ENCODE measurements around the gene OSBPL1A. TPM values are rescaled to one million over a fixed set of nuclear protein-coding genes. Genes with fewer than 3 reads are reported as not detected.

Gene OSBPL1A
- total RNA-seq, 1 experiment from 2014 or later = 53.1 TPM

DNA sequence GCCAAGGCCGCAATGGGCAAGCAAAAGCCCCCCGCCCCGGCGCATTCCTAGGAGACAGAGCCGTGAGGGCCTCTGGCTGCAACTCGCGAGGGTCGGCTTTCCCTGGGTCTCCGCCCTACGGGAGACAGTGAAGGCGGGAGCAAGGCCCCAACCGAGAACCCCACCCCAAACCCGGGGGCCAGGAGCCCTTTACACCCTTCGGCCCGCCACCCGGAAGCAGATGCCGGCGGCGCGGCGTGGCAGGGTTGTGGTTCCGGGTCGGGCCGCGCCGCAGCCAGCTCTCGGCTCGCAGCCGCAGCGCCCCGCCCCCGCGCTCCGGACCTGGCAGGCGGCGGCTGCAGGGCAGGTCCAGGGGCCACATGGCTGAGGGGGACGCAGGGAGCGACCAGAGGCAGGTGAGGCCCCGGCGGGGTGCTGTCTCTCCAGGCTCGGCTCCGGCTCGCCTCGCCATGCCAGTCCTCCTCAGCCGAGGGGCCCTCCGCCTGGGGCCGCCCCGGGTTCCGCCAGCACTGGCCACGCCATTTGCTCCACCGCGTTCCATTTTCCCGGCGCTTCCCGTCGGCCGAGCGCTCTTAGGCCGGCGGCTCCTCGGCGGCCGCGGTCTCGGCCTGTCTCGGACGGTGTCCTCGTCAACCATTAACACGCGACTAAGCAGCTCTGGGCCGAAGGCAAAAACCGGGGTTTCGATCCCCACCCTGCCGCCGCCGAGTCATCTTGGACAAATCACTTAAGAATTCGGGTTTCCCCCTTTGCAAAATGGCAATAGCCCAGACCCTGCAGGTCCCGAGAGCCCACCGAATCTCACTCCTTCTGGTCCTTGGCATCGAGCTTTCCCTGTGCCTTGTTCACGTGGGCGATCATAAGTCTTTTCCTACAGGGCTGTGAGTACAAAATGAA, 29.0 kb upstream of the OSBPL1A start, which contains the start of gene IMPACT (continued):
- TF ChIP-seq, protein P1, sequence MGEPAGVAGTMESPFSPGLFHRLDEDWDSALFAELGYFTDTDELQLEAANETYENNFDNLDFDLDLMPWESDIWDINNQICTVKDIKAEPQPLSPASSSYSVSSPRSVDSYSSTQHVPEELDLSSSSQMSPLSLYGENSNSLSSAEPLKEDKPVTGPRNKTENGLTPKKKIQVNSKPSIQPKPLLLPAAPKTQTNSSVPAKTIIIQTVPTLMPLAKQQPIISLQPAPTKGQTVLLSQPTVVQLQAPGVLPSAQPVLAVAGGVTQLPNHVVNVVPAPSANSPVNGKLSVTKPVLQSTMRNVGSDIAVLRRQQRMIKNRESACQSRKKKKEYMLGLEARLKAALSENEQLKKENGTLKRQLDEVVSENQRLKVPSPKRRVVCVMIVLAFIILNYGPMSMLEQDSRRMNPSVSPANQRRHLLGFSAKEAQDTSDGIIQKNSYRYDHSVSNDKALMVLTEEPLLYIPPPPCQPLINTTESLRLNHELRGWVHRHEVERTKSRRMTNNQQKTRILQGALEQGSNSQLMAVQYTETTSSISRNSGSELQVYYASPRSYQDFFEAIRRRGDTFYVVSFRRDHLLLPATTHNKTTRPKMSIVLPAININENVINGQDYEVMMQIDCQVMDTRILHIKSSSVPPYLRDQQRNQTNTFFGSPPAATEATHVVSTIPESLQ (CRISPR knock-in tag; IDR thresholded peaks at IDR 0.05) = no peak
- TF ChIP-seq, protein P2, sequence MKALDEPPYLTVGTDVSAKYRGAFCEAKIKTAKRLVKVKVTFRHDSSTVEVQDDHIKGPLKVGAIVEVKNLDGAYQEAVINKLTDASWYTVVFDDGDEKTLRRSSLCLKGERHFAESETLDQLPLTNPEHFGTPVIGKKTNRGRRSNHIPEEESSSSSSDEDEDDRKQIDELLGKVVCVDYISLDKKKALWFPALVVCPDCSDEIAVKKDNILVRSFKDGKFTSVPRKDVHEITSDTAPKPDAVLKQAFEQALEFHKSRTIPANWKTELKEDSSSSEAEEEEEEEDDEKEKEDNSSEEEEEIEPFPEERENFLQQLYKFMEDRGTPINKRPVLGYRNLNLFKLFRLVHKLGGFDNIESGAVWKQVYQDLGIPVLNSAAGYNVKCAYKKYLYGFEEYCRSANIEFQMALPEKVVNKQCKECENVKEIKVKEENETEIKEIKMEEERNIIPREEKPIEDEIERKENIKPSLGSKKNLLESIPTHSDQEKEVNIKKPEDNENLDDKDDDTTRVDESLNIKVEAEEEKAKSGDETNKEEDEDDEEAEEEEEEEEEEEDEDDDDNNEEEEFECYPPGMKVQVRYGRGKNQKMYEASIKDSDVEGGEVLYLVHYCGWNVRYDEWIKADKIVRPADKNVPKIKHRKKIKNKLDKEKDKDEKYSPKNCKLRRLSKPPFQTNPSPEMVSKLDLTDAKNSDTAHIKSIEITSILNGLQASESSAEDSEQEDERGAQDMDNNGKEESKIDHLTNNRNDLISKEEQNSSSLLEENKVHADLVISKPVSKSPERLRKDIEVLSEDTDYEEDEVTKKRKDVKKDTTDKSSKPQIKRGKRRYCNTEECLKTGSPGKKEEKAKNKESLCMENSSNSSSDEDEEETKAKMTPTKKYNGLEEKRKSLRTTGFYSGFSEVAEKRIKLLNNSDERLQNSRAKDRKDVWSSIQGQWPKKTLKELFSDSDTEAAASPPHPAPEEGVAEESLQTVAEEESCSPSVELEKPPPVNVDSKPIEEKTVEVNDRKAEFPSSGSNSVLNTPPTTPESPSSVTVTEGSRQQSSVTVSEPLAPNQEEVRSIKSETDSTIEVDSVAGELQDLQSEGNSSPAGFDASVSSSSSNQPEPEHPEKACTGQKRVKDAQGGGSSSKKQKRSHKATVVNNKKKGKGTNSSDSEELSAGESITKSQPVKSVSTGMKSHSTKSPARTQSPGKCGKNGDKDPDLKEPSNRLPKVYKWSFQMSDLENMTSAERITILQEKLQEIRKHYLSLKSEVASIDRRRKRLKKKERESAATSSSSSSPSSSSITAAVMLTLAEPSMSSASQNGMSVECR (CRISPR knock-in tag; IDR thresholded peaks at IDR 0.05; ENCODE audit: borderline replicate concordance) = peak; percentile 62; the same call in 1 of the 2 replicates
- TF ChIP-seq ZNF416 (CRISPR knock-in tag; IDR thresholded peaks at IDR 0.05) = peak; percentile 74; the same call in 1 of the 2 replicates
- peak; percentile 83; the same call in 1 of the 2 replicates for TF ChIP-seq RELA (CRISPR knock-in tag; IDR thresholded peaks at IDR 0.05; ENCODE audit: borderline replicate concordance)
- TF ChIP-seq ZNF121 (CRISPR knock-in tag; IDR thresholded peaks at IDR 0.05) = no peak
- TF ChIP-seq HMGA2 (CRISPR knock-in tag; IDR thresholded peaks at IDR 0.05) = no peak
- TF ChIP-seq, protein P3, sequence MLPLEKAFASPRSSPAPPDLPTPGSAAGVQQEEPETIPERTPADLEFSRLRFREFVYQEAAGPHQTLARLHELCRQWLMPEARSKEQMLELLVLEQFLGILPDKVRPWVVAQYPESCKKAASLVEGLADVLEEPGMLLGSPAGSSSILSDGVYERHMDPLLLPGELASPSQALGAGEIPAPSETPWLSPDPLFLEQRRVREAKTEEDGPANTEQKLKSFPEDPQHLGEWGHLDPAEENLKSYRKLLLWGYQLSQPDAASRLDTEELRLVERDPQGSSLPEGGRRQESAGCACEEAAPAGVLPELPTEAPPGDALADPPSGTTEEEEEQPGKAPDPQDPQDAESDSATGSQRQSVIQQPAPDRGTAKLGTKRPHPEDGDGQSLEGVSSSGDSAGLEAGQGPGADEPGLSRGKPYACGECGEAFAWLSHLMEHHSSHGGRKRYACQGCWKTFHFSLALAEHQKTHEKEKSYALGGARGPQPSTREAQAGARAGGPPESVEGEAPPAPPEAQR (CRISPR knock-in tag; IDR thresholded peaks at IDR 0.05) = no peak
- TF ChIP-seq GABPB1 (CRISPR knock-in tag; IDR thresholded peaks at IDR 0.05) = peak; percentile 84
- TF ChIP-seq FOXJ3 (CRISPR knock-in tag; IDR thresholded peaks at IDR 0.05; ENCODE audit: borderline replicate concordance) = no peak
- no peak; the same call in 1 of the 2 replicates for TF ChIP-seq ELF4 (CRISPR knock-in tag; IDR thresholded peaks at IDR 0.05; ENCODE audit: low read depth)
- TF ChIP-seq, protein P4, sequence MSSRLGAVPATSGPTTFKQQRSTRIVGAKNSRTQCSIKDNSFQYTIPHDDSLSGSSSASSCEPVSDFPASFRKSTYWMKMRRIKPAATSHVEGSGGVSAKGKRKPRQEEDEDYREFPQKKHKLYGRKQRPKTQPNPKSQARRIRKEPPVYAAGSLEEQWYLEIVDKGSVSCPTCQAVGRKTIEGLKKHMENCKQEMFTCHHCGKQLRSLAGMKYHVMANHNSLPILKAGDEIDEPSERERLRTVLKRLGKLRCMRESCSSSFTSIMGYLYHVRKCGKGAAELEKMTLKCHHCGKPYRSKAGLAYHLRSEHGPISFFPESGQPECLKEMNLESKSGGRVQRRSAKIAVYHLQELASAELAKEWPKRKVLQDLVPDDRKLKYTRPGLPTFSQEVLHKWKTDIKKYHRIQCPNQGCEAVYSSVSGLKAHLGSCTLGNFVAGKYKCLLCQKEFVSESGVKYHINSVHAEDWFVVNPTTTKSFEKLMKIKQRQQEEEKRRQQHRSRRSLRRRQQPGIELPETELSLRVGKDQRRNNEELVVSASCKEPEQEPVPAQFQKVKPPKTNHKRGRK (CRISPR knock-in tag; IDR thresholded peaks at IDR 0.05; ENCODE audit: borderline replicate concordance) = no peak
- TF ChIP-seq FOXK1 (CRISPR knock-in tag; IDR thresholded peaks at IDR 0.05) = peak; percentile 98
- TF ChIP-seq ZNF671 (CRISPR knock-in tag; IDR thresholded peaks at IDR 0.05) = no peak
- peak; percentile 99 for TF ChIP-seq KAT7 (CRISPR knock-in tag; IDR thresholded peaks at IDR 0.05; ENCODE audit: borderline replicate concordance)
- TF ChIP-seq ZNF263 (CRISPR knock-in tag; IDR thresholded peaks at IDR 0.05; ENCODE audit: low read depth) = 0 out of 2 replicates have a peak, but pooled peaks have one; percentile 43
- TF ChIP-seq, protein P5, sequence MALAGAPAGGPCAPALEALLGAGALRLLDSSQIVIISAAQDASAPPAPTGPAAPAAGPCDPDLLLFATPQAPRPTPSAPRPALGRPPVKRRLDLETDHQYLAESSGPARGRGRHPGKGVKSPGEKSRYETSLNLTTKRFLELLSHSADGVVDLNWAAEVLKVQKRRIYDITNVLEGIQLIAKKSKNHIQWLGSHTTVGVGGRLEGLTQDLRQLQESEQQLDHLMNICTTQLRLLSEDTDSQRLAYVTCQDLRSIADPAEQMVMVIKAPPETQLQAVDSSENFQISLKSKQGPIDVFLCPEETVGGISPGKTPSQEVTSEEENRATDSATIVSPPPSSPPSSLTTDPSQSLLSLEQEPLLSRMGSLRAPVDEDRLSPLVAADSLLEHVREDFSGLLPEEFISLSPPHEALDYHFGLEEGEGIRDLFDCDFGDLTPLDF (CRISPR knock-in tag; IDR thresholded peaks at IDR 0.05) = no peak
- TF ChIP-seq ZNF232 (CRISPR knock-in tag; IDR thresholded peaks at IDR 0.05) = peak; percentile 62
- no peak for TF ChIP-seq GTF2I (CRISPR knock-in tag; conservative IDR thresholded peaks at IDR 0.05)
- TF ChIP-seq TCF7 (CRISPR knock-in tag; IDR thresholded peaks at IDR 0.05; ENCODE audit: low read depth) = no peak
- no peak for TF ChIP-seq NFYB (CRISPR knock-in tag; conservative IDR thresholded peaks at IDR 0.05; ENCODE audit: low read depth)
- TF ChIP-seq, protein P6, sequence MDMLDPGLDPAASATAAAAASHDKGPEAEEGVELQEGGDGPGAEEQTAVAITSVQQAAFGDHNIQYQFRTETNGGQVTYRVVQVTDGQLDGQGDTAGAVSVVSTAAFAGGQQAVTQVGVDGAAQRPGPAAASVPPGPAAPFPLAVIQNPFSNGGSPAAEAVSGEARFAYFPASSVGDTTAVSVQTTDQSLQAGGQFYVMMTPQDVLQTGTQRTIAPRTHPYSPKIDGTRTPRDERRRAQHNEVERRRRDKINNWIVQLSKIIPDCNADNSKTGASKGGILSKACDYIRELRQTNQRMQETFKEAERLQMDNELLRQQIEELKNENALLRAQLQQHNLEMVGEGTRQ (CRISPR knock-in tag; IDR thresholded peaks at IDR 0.05) = peak; percentile 64
- TF ChIP-seq ZNF396 (CRISPR knock-in tag; IDR thresholded peaks at IDR 0.05; ENCODE audit: borderline replicate concordance) = no peak
- TF ChIP-seq, protein P7, sequence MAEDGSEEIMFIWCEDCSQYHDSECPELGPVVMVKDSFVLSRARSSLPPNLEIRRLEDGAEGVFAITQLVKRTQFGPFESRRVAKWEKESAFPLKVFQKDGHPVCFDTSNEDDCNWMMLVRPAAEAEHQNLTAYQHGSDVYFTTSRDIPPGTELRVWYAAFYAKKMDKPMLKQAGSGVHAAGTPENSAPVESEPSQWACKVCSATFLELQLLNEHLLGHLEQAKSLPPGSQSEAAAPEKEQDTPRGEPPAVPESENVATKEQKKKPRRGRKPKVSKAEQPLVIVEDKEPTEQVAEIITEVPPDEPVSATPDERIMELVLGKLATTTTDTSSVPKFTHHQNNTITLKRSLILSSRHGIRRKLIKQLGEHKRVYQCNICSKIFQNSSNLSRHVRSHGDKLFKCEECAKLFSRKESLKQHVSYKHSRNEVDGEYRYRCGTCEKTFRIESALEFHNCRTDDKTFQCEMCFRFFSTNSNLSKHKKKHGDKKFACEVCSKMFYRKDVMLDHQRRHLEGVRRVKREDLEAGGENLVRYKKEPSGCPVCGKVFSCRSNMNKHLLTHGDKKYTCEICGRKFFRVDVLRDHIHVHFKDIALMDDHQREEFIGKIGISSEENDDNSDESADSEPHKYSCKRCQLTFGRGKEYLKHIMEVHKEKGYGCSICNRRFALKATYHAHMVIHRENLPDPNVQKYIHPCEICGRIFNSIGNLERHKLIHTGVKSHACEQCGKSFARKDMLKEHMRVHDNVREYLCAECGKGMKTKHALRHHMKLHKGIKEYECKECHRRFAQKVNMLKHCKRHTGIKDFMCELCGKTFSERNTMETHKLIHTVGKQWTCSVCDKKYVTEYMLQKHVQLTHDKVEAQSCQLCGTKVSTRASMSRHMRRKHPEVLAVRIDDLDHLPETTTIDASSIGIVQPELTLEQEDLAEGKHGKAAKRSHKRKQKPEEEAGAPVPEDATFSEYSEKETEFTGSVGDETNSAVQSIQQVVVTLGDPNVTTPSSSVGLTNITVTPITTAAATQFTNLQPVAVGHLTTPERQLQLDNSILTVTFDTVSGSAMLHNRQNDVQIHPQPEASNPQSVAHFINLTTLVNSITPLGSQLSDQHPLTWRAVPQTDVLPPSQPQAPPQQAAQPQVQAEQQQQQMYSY (CRISPR knock-in tag; IDR thresholded peaks at IDR 0.05) = no peak

Measured in WTC11 (cell line).